GM23338 (cell line): ENCODE measurements around the gene EPHA3. TPM values are rescaled to one million over a fixed set of nuclear protein-coding genes. Genes with fewer than 3 reads are reported as not detected.

Experiments used
- ATAC-seq: fragments of 200-7000 bp; cut with Tn5 transposase; 3 replicates; pipeline ENCODE4 v1.9.1; 2020
- DNase-seq: peaks from one replicate; pipeline ENCODE4 v3.0.0-alpha.2; 2015; ENCODE audit warnings: low spot score
- H2AFZ ChIP-seq: fragments of 200-600 bp; sonication (generic); 2 replicates; pipeline ENCODE4 v1.8.0; 2016; ENCODE audit warnings: antibody characterized with exemption, mild to moderate bottlenecking, moderate library complexity
- H3F3A ChIP-seq: fragments of 200-600 bp; sonication (generic); replicated peaks from 2 replicates; pipeline ENCODE4 v1.8.0; 2017; ENCODE audit warnings: antibody characterized with exemption, mixed run types, low read depth
- H3K27ac ChIP-seq: fragments of 200-600 bp; sonication (generic); 2 replicates; pipeline ENCODE4 v1.6.1; 2016; ENCODE audit warnings: low read depth
- H3K27me3 ChIP-seq: fragments of 200-600 bp; sonication (generic); 2 replicates; pipeline ENCODE4 v1.8.0; 2016; ENCODE audit warnings: mild to moderate bottlenecking, mixed run types, moderate library complexity; ENCODE audit not compliant: insufficient read depth
- H3K36me3 ChIP-seq: fragments of 200-600 bp; sonication (generic); 2 replicates; pipeline ENCODE4 v1.8.0; 2016; ENCODE audit warnings: mild to moderate bottlenecking; ENCODE audit not compliant: insufficient read depth
- H3K4me1 ChIP-seq: fragments of 200-600 bp; sonication (generic); 2 replicates; pipeline ENCODE4 v1.8.0; 2016; ENCODE audit warnings: mild to moderate bottlenecking, moderate library complexity; ENCODE audit not compliant: insufficient read depth
- H3K4me2 ChIP-seq: fragments of 200-600 bp; sonication (generic); 2 replicates; pipeline ENCODE4 v1.7.1; 2017; ENCODE audit warnings: mixed run types
- H3K4me3 ChIP-seq: fragments of 200-600 bp; sonication (generic); 2 replicates; pipeline ENCODE4 v1.6.1; 2016; ENCODE audit warnings: mixed run types
- H3K79me2 ChIP-seq: fragments of 200-600 bp; sonication (generic); replicated peaks from 2 replicates; pipeline ENCODE4 v1.8.0; 2017; ENCODE audit warnings: mild to moderate bottlenecking; ENCODE audit not compliant: insufficient read depth
- H3K9me2 ChIP-seq: fragments of 200-600 bp; sonication (generic); 2 replicates; pipeline ENCODE4 v1.8.0; 2017; ENCODE audit not compliant: insufficient read depth
- H4K20me1 ChIP-seq: fragments of 200-600 bp; sonication (generic); replicated peaks from 2 replicates; pipeline ENCODE4 v1.8.0; 2017; ENCODE audit warnings: mild to moderate bottlenecking; ENCODE audit not compliant: insufficient read depth
- H3K27ac Mint-ChIP-seq: 2 replicates; pipeline ENCODE4 v1.8.0; 2020; ENCODE audit warnings: inconsistent platforms, mild to moderate bottlenecking, moderate library complexity, mixed read lengths
- H3K27me3 Mint-ChIP-seq: 3 replicates; pipeline ENCODE4 v1.8.0; 2022; ENCODE audit warnings: low read depth, mild to moderate bottlenecking, moderate library complexity, mixed read lengths, inconsistent platforms; ENCODE audit not compliant: insufficient read depth, poor library complexity
- H3K36me3 Mint-ChIP-seq: 3 replicates; pipeline ENCODE4 v1.8.0; 2021; ENCODE audit warnings: low read depth, mild to moderate bottlenecking, inconsistent platforms, moderate library complexity, mixed read lengths
- H3K4me1 Mint-ChIP-seq: 3 replicates; pipeline ENCODE4 v1.8.0; 2020; ENCODE audit warnings: mild to moderate bottlenecking, inconsistent platforms, mixed read lengths
- H3K4me3 Mint-ChIP-seq: 3 replicates; pipeline ENCODE4 v1.8.0; 2021; ENCODE audit warnings: moderate library complexity, mild to moderate bottlenecking, inconsistent platforms, mixed read lengths
- H3K9me3 Mint-ChIP-seq: 3 replicates; pipeline ENCODE4 v1.8.0; 2020; ENCODE audit warnings: moderate library complexity, mild to moderate bottlenecking, inconsistent platforms, mixed read lengths
- CREB1 ChIP-seq: fragments of 250-450 bp; sonication (Bioruptor Pico); IDR thresholded peaks from 2 replicates; pipeline ENCODE4 v1.5.0; 2020; ENCODE audit warnings: low read depth, mild to moderate bottlenecking, moderate library complexity
- EZH2 ChIP-seq: fragments of 200-600 bp; sonication (generic); IDR thresholded peaks from one replicate; pipeline ENCODE4 v1.8.0; 2017; ENCODE audit warnings: antibody characterized with exemption, mild to moderate bottlenecking, low read depth; ENCODE audit not compliant: unreplicated experiment
- EZH2phosphoT487 ChIP-seq: fragments of 200-600 bp; sonication (generic); IDR thresholded peaks from one replicate; pipeline ENCODE4 v1.8.1; 2018; ENCODE audit warnings: antibody characterized with exemption; ENCODE audit not compliant: unreplicated experiment
- JUNB ChIP-seq: IDR thresholded peaks from one replicate; pipeline ENCODE4 v1.6.1; 2016; ENCODE audit warnings: antibody characterized with exemption; ENCODE audit not compliant: unreplicated experiment
- POLR2AphosphoS5 ChIP-seq: IDR thresholded peaks from 2 replicates; pipeline ENCODE4 v1.6.1; 2016; ENCODE audit warnings: antibody characterized with exemption, low read depth
- REST ChIP-seq: IDR thresholded peaks from one replicate; pipeline ENCODE4 v1.6.1; 2018; ENCODE audit warnings: antibody characterized with exemption; ENCODE audit not compliant: unreplicated experiment
- STAT1 ChIP-seq: IDR thresholded peaks from one replicate; pipeline ENCODE4 v1.6.1; 2016; ENCODE audit warnings: antibody characterized with exemption; ENCODE audit not compliant: unreplicated experiment
- ZNF114 ChIP-seq: fragments of 250-450 bp; sonication (Bioruptor Pico); IDR thresholded peaks from 2 replicates; pipeline ENCODE4 v1.5.0; 2020; ENCODE audit warnings: mild to moderate bottlenecking, moderate library complexity
- ZNF331 ChIP-seq: fragments of 250-450 bp; sonication (Bioruptor Pico); IDR thresholded peaks from 2 replicates; pipeline ENCODE4 v1.5.0; 2020; ENCODE audit warnings: low read depth, mild to moderate bottlenecking, moderate library complexity
- polyA plus RNA-seq: library from polyadenylated mRNA; unstranded; fragments of >200 nt; fragmentation: Nextera tagmentation; extraction: Ambion mirVana; gene quantifications from 2 replicates; pipeline ENCODE4 v1.2.1, GENCODE V29; 2016
- total RNA-seq: library from RNA; depleted of rRNA; stranded (reverse); fragments of >200 nt; shearing (Covaris generic); gene quantifications from 2 replicates; pipeline ENCODE4 v1.2.3, GENCODE V29; 2014
- TF ChIP-seq, protein P1 (sequence below), 2 experiments: fragments of 200-600 bp in 1 of 2; sonication (generic) in 1 of 2; conservative IDR thresholded peaks; 2 replicates each; pipeline versions ENCODE4 v1.5.1 to v1.6.1; 2016 to 2017; ENCODE audit warnings: antibody characterized with exemption in 2 of 2, low read depth in 2 of 2, mild to moderate bottlenecking in 2 of 2, moderate library complexity in 1 of 2
- TF ChIP-seq, protein P2 (sequence below): IDR thresholded peaks from 2 replicates; pipeline ENCODE4 v1.6.1; 2016; ENCODE audit warnings: antibody characterized with exemption

EPHA3 gene
- total and polyA plus RNA-seq, 2 experiments from 2014 or later: 0.05 to 0.21 TPM

DNA sequence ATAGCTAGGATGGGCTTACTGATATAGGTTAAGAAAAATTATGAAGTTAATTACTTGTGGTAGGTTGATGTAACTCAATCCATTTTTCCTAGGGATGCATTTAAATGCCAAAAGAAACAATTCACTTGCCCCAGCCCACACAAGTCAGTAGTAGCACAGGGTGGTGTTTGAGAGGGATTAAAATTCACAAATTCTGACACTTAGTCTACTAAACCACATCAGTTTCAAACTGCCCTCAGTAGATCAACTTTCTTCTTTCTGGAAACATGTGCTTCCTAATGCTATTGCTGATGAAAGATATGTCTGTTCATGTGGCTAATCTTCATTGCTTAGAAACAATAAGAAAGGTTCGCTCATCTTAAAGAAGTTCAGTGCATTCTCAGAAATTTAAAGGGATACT is 160.6 kb downstream of the EPHA3 start:
- Mint-ChIP-seq H3K27ac (peak overlapping the region; percentile 48; the same call in 1 of the 2 replicates), H3K4me1 (peaks cover 33% of the 10 kb centered on the region), H3K9me3 (no peaks in the 10 kb centered on the region), H3K27me3 (no peaks in the 10 kb centered on the region), H3K36me3 (no peaks in the 10 kb centered on the region), H3K4me3 (no peak overlapping the region)
- Histone ChIP-seq H4K20me1 (no peaks in the 10 kb centered on the region), H2AFZ (no peak overlapping the region), H3F3A (no peaks in the 10 kb centered on the region), H3K27ac (no peak overlapping the region), H3K4me2 (0 out of 2 replicates have a peak overlapping the region, but pooled peaks have one; percentile 8), H3K4me3 (no peak overlapping the region), H3K27me3 (no peaks in the 10 kb centered on the region), H3K9me2 (no peaks in the 10 kb centered on the region), H3K36me3 (no peaks in the 10 kb centered on the region), H3K4me1 (peaks cover 40% of the 10 kb centered on the region), H3K79me2 (no peaks in the 10 kb centered on the region)
- TF ChIP-seq ZNF331 (CRISPR knock-in tag) (no peak), POLR2AphosphoS5 (no peak), EZH2 (no peak), STAT1 (no peak), ZNF114 (CRISPR knock-in tag) (no peak), REST (no peak), EZH2phosphoT487 (no peak), JUNB (no peak)
- TF ChIP-seq, protein P1, sequence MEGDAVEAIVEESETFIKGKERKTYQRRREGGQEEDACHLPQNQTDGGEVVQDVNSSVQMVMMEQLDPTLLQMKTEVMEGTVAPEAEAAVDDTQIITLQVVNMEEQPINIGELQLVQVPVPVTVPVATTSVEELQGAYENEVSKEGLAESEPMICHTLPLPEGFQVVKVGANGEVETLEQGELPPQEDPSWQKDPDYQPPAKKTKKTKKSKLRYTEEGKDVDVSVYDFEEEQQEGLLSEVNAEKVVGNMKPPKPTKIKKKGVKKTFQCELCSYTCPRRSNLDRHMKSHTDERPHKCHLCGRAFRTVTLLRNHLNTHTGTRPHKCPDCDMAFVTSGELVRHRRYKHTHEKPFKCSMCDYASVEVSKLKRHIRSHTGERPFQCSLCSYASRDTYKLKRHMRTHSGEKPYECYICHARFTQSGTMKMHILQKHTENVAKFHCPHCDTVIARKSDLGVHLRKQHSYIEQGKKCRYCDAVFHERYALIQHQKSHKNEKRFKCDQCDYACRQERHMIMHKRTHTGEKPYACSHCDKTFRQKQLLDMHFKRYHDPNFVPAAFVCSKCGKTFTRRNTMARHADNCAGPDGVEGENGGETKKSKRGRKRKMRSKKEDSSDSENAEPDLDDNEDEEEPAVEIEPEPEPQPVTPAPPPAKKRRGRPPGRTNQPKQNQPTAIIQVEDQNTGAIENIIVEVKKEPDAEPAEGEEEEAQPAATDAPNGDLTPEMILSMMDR (conservative IDR thresholded peaks at IDR 0.05; ENCODE audit: low read depth in 2 of 2): no peak
- TF ChIP-seq, protein P2, sequence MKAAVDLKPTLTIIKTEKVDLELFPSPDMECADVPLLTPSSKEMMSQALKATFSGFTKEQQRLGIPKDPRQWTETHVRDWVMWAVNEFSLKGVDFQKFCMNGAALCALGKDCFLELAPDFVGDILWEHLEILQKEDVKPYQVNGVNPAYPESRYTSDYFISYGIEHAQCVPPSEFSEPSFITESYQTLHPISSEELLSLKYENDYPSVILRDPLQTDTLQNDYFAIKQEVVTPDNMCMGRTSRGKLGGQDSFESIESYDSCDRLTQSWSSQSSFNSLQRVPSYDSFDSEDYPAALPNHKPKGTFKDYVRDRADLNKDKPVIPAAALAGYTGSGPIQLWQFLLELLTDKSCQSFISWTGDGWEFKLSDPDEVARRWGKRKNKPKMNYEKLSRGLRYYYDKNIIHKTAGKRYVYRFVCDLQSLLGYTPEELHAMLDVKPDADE: no peak
- DNase-seq (no peak), ATAC-seq (no peak)

DNA sequence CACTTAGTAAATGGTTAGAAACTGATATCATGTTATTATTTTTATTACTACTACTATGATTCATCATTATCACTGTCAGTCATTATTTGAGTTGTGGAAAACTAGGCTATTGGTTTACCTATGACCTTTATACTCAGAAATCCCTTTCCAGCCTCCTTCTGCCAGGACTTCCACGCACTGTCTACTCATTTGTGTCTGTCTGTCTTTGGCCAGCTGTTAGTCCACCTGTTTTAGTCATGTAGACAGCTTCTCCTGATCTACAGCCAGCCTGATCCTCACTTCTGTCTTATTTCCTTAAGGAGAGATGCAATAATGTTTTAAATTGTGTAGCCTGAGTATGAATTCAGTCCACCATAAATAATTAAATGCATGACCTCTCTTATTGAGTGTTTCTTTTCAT is 162.8 kb downstream of the EPHA3 start:
- Histone ChIP-seq H4K20me1 (no peaks in the 10 kb centered on the region), H3K4me1 (peaks cover 28% of the 10 kb centered on the region)
- H3K27me3 Mint-ChIP-seq: no peaks in the 10 kb centered on the region
- TF ChIP-seq CREB1 (CRISPR knock-in tag): no peak
- TF ChIP-seq REST: no peak
- TF ChIP-seq, protein P1 (conservative IDR thresholded peaks at IDR 0.05; ENCODE audit: low read depth in 2 of 2): no peak
- TF ChIP-seq, protein P2: no peak
- TF ChIP-seq ZNF331 (CRISPR knock-in tag): no peak

More for the DNA sequence above, 162.8 kb downstream of the EPHA3 start:
- Mint-ChIP-seq H3K4me3 (no peak overlapping the region), H3K4me1 (peaks cover 23% of the 10 kb centered on the region), H3K36me3 (no peaks in the 10 kb centered on the region), H3K9me3 (no peaks in the 10 kb centered on the region), H3K27ac (no peak overlapping the region)
- no peak overlapping the region for H3K4me3 ChIP-seq
- no peak overlapping the region for H3K27ac ChIP-seq
- no peaks in the 10 kb centered on the region for H3K79me2 ChIP-seq
- H3F3A ChIP-seq: no peaks in the 10 kb centered on the region
- no peaks in the 10 kb centered on the region for H3K36me3 ChIP-seq
- H3K27me3 ChIP-seq: no peaks in the 10 kb centered on the region
- ATAC-seq: no peak
- no peak for DNase-seq
- no peak overlapping the region for H3K4me2 ChIP-seq
- H2AFZ ChIP-seq: no peak overlapping the region
- no peaks in the 10 kb centered on the region for H3K9me2 ChIP-seq
